SU-DHL-6 (cell line): ENCODE measurements around the gene LRRC75A.
"Not testable (repeated sequence)": the region's sequence is repeated elsewhere in the genome, so short reads cannot be mapped to it uniquely, and the experiment has no call there.

Experiments used
- H2AFZ ChIP-seq: fragments of 200-600 bp; sonication (generic); 2 replicates; pipeline ENCODE4 v1.6.1; 2014; ENCODE audit warnings: low read depth, mild to moderate bottlenecking, moderate library complexity, mixed read lengths, antibody characterized with exemption, low read length; ENCODE audit not compliant: severe bottlenecking
- H3F3A ChIP-seq: fragments of 200-600 bp; shearing (Covaris generic); 2 replicates; pipeline ENCODE4 v1.6.0; 2016; ENCODE audit warnings: antibody characterized with exemption, mild to moderate bottlenecking; ENCODE audit not compliant: insufficient read depth
- H3K27ac ChIP-seq: fragments of 200-600 bp; sonication (generic); 2 replicates; pipeline ENCODE4 v1.5.1; 2016; ENCODE audit warnings: low read depth, mild to moderate bottlenecking, low read length, moderate library complexity, mixed read lengths
- H3K27me3 ChIP-seq: fragments of 200-600 bp; sonication (generic), shearing (Covaris generic); 2 replicates; pipeline ENCODE4 v1.6.0; 2014; ENCODE audit warnings: mild to moderate bottlenecking, low read length
- H3K36me3 ChIP-seq: fragments of 200-600 bp; sonication (generic); 2 replicates; pipeline ENCODE4 v1.6.1; 2014; ENCODE audit warnings: mild to moderate bottlenecking, low read length, mixed read lengths
- H3K4me2 ChIP-seq: fragments of 300-600, 200-600 bp; shearing (Covaris generic), sonication (generic); 2 replicates; pipeline ENCODE4 v1.6.0; 2014; ENCODE audit warnings: low read length, low read depth, mild to moderate bottlenecking; ENCODE audit not compliant: poor library complexity, severe bottlenecking
- H3K4me3 ChIP-seq: fragments of 200-600 bp; sonication (generic); 2 replicates; pipeline ENCODE4 v1.5.1; 2014; ENCODE audit warnings: antibody characterized with exemption, low read length, mild to moderate bottlenecking, mixed read lengths; ENCODE audit not compliant: insufficient read depth, poor library complexity, severe bottlenecking
- H3K79me2 ChIP-seq: fragments of 200-600 bp; sonication (generic); 2 replicates; pipeline ENCODE4 v1.6.1; 2014; ENCODE audit warnings: mild to moderate bottlenecking, low read length, moderate library complexity; ENCODE audit not compliant: insufficient read depth
- H3K9ac ChIP-seq: fragments of 200-600 bp; sonication (generic); 2 replicates; pipeline ENCODE4 v1.7.0; 2014; ENCODE audit warnings: mild to moderate bottlenecking, low read length
- H3K9me2 ChIP-seq: fragments of 200-600 bp; sonication (generic); replicated peaks from 2 replicates; pipeline ENCODE4 v1.6.1; 2014; ENCODE audit warnings: low read length; ENCODE audit not compliant: insufficient read depth
- H3K9me3 ChIP-seq: fragments of 200-600 bp; sonication (generic); 2 replicates; pipeline ENCODE4 v1.6.1; 2014; ENCODE audit warnings: low read length, mixed read lengths; ENCODE audit not compliant: insufficient read depth
- H4K20me1 ChIP-seq: fragments of 200-600 bp; sonication (generic); 2 replicates; pipeline ENCODE4 v1.6.1; 2014; ENCODE audit warnings: low read depth, mild to moderate bottlenecking, antibody characterized with exemption, low read length, moderate library complexity, mixed read lengths
- CTCF ChIP-seq: fragments of 200-600 bp; sonication (generic); IDR thresholded peaks from one replicate; pipeline ENCODE4 v1.5.1; 2017; ENCODE audit warnings: antibody characterized with exemption, mild to moderate bottlenecking, low read length, moderate library complexity; ENCODE audit not compliant: insufficient read depth, poor library complexity, severe bottlenecking
- EZH2phosphoT487 ChIP-seq: fragments of 200-600 bp; sonication (generic), shearing (Covaris generic); conservative IDR thresholded peaks from 2 replicates; pipeline ENCODE4 v1.6.1; 2018; ENCODE audit warnings: mild to moderate bottlenecking, antibody characterized with exemption, low read length, moderate library complexity, mixed read lengths

Gene LRRC75A

GRCh38 chr17:16453493-16453851 lies 38.5 kb downstream of the LRRC75A start:
- H3K4me2 ChIP-seq = no peak overlapping the region
- no peaks in the 10 kb centered on the region for H3K79me2 ChIP-seq
- peaks cover 8% of the 10 kb centered on the region; the same call in 1 of the 2 replicates for H3F3A ChIP-seq
- H3K9ac ChIP-seq = no peak overlapping the region
- H3K36me3 ChIP-seq = no peaks in the 10 kb centered on the region
- no peak overlapping the region for H2AFZ ChIP-seq
- H3K9me3 ChIP-seq = no peaks in the 10 kb centered on the region
- no peaks in the 10 kb centered on the region for H3K9me2 ChIP-seq
- no peak overlapping the region for H3K4me3 ChIP-seq
- H4K20me1 ChIP-seq = no peaks in the 10 kb centered on the region
- TF ChIP-seq CTCF (no peak), EZH2phosphoT487 (no peak)
- H3K27ac ChIP-seq = no peak overlapping the region
- no peaks in the 10 kb centered on the region for H3K27me3 ChIP-seq

- not testable (repeated sequence) for H4K20me1 ChIP-seq, H3K9ac ChIP-seq, H3K27ac ChIP-seq, H3K9me3 ChIP-seq, H3K9me2 ChIP-seq, H3K4me3 ChIP-seq, H3K4me2 ChIP-seq, H3K36me3 ChIP-seq, H3K79me2 ChIP-seq, H2AFZ ChIP-seq, H3K27me3 ChIP-seq
- H3F3A ChIP-seq = peaks cover 13% of the 10 kb centered on the region; the same call in 1 of the 2 replicates
Measured at GRCh38 chr17:16452268-16452667, 39.7 kb downstream of the LRRC75A start.

DNA sequence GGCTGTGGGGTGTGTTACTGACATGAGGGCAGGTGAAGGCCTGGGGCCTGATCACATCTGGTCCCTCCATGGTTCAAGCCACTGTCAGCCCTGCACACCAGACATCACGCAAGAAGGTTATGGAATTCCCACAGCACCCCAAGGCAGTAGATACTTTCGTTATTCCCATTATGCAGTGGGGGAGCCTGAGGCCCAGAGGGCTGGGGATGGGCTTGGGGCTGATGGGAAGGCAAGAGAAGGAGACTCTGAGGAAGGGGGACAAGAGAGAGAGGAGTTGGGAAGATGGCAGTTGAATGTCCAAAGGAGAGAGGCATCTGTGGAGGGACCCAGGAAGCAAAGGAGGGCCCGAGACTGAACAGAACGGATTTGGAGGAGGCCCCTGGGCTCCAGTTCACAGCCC lies 42.0 kb downstream of the LRRC75A start:
- no peak overlapping the region for H3K9ac ChIP-seq
- H3K9me3 ChIP-seq = no peaks in the 10 kb centered on the region
- no peak overlapping the region for H2AFZ ChIP-seq
- H3F3A ChIP-seq = peaks cover 18% of the 10 kb centered on the region
- H3K27me3 ChIP-seq = no peaks in the 10 kb centered on the region
- TF ChIP-seq EZH2phosphoT487 = no peak
- TF ChIP-seq CTCF = no peak
- H3K36me3 ChIP-seq = 0 out of 2 replicates have a peak, but pooled peaks cover 3% of the 10 kb centered on the region
- no peaks in the 10 kb centered on the region for H4K20me1 ChIP-seq
- H3K27ac ChIP-seq = no peak overlapping the region
- no peaks in the 10 kb centered on the region for H3K9me2 ChIP-seq
- H3K4me3 ChIP-seq = no peak overlapping the region
- H3K79me2 ChIP-seq = no peaks in the 10 kb centered on the region
- H3K4me2 ChIP-seq = no peak overlapping the region

DNA sequence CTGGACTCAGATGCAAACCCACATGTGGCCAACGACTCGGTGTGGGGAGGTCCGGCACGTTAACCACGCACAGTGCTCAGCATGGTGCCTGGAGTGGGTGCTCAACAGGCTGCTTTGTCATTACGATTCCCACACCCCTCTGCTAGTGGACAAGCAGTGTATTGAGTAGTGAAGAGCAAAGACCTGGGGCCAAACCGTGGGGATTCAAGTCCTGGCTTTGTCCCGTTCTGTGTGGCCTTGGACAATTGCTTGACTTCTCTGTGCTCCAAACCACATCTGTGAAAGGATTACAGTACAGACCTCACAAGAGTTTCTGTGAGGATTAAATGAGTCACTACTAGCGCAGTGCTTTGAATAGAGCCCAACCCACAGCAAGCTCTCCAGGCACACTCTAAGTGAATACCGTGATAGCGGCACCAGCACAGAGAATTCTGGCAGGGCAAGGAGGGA lies 42.8 kb downstream of the LRRC75A start:
- H3K36me3 ChIP-seq = 0 out of 2 replicates have a peak, but pooled peaks cover 3% of the 10 kb centered on the region
- TF ChIP-seq EZH2phosphoT487 = no peak
- no peak for TF ChIP-seq CTCF

More for the DNA sequence above, 42.8 kb downstream of the LRRC75A start:
- H3K9me3 ChIP-seq = no peaks in the 10 kb centered on the region
- no peak overlapping the region for H3K9ac ChIP-seq
- H3K4me3 ChIP-seq = no peak overlapping the region
- H2AFZ ChIP-seq = no peak overlapping the region
- no peak overlapping the region for H3K4me2 ChIP-seq
- peaks cover 21% of the 10 kb centered on the region for H3F3A ChIP-seq
- H3K27me3 ChIP-seq = no peaks in the 10 kb centered on the region
- H4K20me1 ChIP-seq = no peaks in the 10 kb centered on the region
- H3K9me2 ChIP-seq = no peaks in the 10 kb centered on the region
- no peak overlapping the region for H3K27ac ChIP-seq
- H3K79me2 ChIP-seq = no peaks in the 10 kb centered on the region
